Measurements from ENCODE around the gene TTC39C.

DNA sequence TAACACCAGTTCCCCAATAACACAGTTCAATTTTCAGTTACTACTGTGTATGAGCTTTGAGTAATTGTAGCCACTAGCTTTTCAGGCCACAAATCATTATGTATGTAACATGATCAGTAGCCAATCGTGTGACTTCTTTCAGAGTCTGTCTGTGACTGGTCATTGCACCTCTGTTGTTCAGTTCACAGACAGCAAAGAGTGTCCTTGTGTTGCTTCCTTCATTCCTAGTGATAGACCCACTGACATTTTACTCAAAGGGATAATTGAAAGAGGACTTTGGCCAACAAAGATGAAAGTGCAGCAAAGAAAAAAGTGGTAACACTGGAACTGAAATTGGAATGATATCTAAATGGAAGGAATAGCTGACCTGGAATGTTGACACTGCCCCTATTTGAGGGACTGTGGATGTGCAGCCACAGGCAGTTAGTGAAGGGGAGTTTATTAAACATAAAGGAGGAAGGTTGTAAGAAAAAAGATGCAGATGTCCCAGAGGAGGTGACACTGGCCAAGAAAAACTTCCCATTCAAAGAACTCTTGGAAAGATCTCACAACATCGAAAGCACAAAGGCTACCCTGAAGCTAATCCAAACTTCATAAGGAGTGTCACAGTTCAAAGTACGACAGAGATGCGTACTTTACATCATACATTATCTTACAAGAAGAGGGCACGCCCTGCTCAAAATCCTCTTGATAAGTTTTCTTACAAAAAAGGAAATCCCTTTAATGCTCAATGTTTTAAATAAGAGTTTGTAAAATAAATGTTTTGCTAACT lies 19.3 kb downstream of the TTC39C start:
- TF ChIP-seq, protein P1, sequence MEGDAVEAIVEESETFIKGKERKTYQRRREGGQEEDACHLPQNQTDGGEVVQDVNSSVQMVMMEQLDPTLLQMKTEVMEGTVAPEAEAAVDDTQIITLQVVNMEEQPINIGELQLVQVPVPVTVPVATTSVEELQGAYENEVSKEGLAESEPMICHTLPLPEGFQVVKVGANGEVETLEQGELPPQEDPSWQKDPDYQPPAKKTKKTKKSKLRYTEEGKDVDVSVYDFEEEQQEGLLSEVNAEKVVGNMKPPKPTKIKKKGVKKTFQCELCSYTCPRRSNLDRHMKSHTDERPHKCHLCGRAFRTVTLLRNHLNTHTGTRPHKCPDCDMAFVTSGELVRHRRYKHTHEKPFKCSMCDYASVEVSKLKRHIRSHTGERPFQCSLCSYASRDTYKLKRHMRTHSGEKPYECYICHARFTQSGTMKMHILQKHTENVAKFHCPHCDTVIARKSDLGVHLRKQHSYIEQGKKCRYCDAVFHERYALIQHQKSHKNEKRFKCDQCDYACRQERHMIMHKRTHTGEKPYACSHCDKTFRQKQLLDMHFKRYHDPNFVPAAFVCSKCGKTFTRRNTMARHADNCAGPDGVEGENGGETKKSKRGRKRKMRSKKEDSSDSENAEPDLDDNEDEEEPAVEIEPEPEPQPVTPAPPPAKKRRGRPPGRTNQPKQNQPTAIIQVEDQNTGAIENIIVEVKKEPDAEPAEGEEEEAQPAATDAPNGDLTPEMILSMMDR (IDR thresholded peaks at IDR 0.05): no peak
- TF ChIP-seq POLR2A (IDR thresholded peaks at IDR 0.05): no peak
